ENCODE data around the gene IQCC. TPM values are rescaled to one million over a fixed set of nuclear protein-coding genes. Genes with fewer than 3 reads are reported as not detected.

IQCC gene
- total and polyA plus RNA-seq, 4 donors, result 1.6 to 3.8 (median 2.5) TPM

- H3K4me3 ChIP-seq, result peak within 1 kb of the TSS; percentile 19
- no peak for TF ChIP-seq CTCF (IDR thresholded peaks at IDR 0.05; ENCODE audit: control extremely low read depth, extremely low read depth)
- WGBS, 2 donors, result 0 to 1% methylated on average over 34 of the region's 34 CpGs
- H3K9ac ChIP-seq (ENCODE audit: insufficient read depth in 1 of 2, low read length in 2 of 2), result peak within 1 kb of the TSS; percentile 20 to 86
- ATAC-seq (ENCODE audit: insufficient read depth, low FRiP score) (peak; percentile 23), DNase-seq (peak; percentile 82 to 85 (median 83))
- H3K27ac ChIP-seq (ENCODE audit: low read depth in 1 of 2, low read length in 1 of 2), result peak within 1 kb of the TSS; percentile 55 to 86
- H3K27me3 ChIP-seq (ENCODE audit: control insufficient read depth in 3 of 3, insufficient read depth in 3 of 3, low read length in 2 of 3), result no peaks in the 10 kb centered on the region
- H3K4me1 ChIP-seq (ENCODE audit: control insufficient read depth in 5 of 5, insufficient read depth in 5 of 5, low read length in 5 of 5), result peaks cover 5 to 20% (median 11%) of the 10 kb centered on the region in 5 donors
- peaks cover under 1 to 14% (median 10%) of the 10 kb centered on the region in 4 donors for H3K36me3 ChIP-seq (ENCODE audit: control insufficient read depth in 4 of 4, insufficient read depth in 4 of 4, low read length in 4 of 4)
- no peaks in the 10 kb centered on the region for H3K9me3 ChIP-seq (ENCODE audit: control insufficient read depth in 4 of 4, insufficient read depth in 3 of 4, low read length in 3 of 4)
These were observed 5.1 kb upstream of the IQCC start, which contains the start of gene CCDC28B for GRCh38 chr1:32200226-32201010. Gene CCDC28B (plus strand): TSS chr1:32200595. CDS start chr1:32201936, 1,341 bp downstream.

- Histone ChIP-seq H3K36me3 (ENCODE audit: control insufficient read depth in 4 of 4, insufficient read depth in 4 of 4, low read length in 4 of 4) (peaks cover 0 to 11% (median 8%) of the 10 kb centered on the region in 4 donors), H3K9ac (ENCODE audit: insufficient read depth in 1 of 2, low read length in 2 of 2) (peak overlapping the region; percentile 20 to 86), H3K27ac (ENCODE audit: low read depth in 1 of 2, low read length in 1 of 2) (peak overlapping the region; percentile 55 to 86), H3K27me3 (ENCODE audit: control insufficient read depth in 3 of 3, insufficient read depth in 3 of 3, low read length in 2 of 3) (no peaks in the 10 kb centered on the region), H3K4me1 (ENCODE audit: control insufficient read depth in 5 of 5, insufficient read depth in 5 of 5, low read length in 5 of 5) (peaks cover 8 to 23% (median 12%) of the 10 kb centered on the region in 5 donors), H3K4me3 (peak overlapping the region; percentile 19), H3K9me3 (ENCODE audit: control insufficient read depth in 4 of 4, insufficient read depth in 3 of 4, low read length in 3 of 4) (no peaks in the 10 kb centered on the region)
- 2 to 3% methylated on average over 26 of the region's 26 CpGs for WGBS, 2 donors
- ATAC-seq (ENCODE audit: insufficient read depth, low FRiP score) (no peak), DNase-seq (peak; percentile 77 to 84 (median 81))
- TF ChIP-seq CTCF (IDR thresholded peaks at IDR 0.05; ENCODE audit: control extremely low read depth, extremely low read depth), result no peak
These were observed 4.2 kb upstream of the IQCC start for GRCh38 chr1:32201011-32201855.

- H3K27me3 ChIP-seq (ENCODE audit: control insufficient read depth in 3 of 3, insufficient read depth in 3 of 3, low read length in 2 of 3), result no peaks in the 10 kb centered on the region
- H3K4me1 ChIP-seq (ENCODE audit: control insufficient read depth in 5 of 5, insufficient read depth in 5 of 5, low read length in 5 of 5), result peaks cover 9 to 21% (median 11%) of the 10 kb centered on the region in 5 donors
- H3K36me3 ChIP-seq (ENCODE audit: control insufficient read depth in 4 of 4, insufficient read depth in 4 of 4, low read length in 4 of 4), result no peaks in the 10 kb centered on the region
- H3K27ac ChIP-seq (ENCODE audit: low read depth in 1 of 2, low read length in 1 of 2), result peak overlapping the region in 1 of 2 donors; percentile 1
- H3K9ac ChIP-seq (ENCODE audit: insufficient read depth in 1 of 2, low read length in 2 of 2), result peak overlapping the region; percentile 71 to 95
- 38 to 63% methylated on average over 26 of the region's 26 CpGs for WGBS, 2 donors
- peak overlapping the region; percentile 43 for H3K4me3 ChIP-seq
- TF ChIP-seq CTCF (IDR thresholded peaks at IDR 0.05; ENCODE audit: control extremely low read depth, extremely low read depth), result no peak
- DNase-seq (peak in 1 of 3 donors; percentile 25), ATAC-seq (ENCODE audit: insufficient read depth, low FRiP score) (no peak)
- H3K9me3 ChIP-seq (ENCODE audit: control insufficient read depth in 4 of 4, insufficient read depth in 3 of 4, low read length in 3 of 4), result no peaks in the 10 kb centered on the region
These were observed 519 bp upstream of the IQCC start for GRCh38 chr1:32204943-32205361.
